Measurements from ENCODE around the gene HOMER2.
"Not testable (repeated sequence)": the region's sequence is repeated elsewhere in the genome, so short reads cannot be mapped to it uniquely, and the experiment has no call there.

Gene HOMER2

GRCh38 chr15:82952158-82953081 is at the start of gene HOMER2:
Gene HOMER2 (minus strand): TSS chr15:82952720. CDS start chr15:82952535, 185 bp downstream.
- DNase-seq = peak; percentile 84

- not testable (repeated sequence) for DNase-seq
Observed at GRCh38 chr15:83000672-83001031, 48.1 kb upstream of the HOMER2 start.

GRCh38 chr15:82999905-83000671 is 47.6 kb upstream of the HOMER2 start:
- peak; percentile 74 for DNase-seq

DNA sequence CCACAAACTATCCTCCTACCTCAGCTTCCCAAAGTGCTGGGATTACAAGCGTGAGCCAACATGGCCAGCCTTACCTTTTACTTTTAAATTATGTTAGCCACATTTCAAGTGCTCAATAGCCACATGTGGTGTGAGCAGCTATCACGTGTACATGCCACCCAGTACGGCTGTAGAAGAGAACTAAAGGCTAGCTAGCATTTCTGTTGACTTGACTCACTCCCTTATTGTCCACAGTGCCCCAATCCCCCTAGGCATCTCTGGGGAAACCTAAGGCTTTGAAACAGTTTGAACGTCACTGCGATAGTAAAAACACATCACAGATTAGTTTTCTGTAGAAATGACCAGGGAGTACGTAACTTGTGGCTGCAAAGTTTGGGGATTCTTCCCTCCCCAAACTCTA is 46.9 kb upstream of the HOMER2 start:
- peak; percentile 8 for DNase-seq

DNA sequence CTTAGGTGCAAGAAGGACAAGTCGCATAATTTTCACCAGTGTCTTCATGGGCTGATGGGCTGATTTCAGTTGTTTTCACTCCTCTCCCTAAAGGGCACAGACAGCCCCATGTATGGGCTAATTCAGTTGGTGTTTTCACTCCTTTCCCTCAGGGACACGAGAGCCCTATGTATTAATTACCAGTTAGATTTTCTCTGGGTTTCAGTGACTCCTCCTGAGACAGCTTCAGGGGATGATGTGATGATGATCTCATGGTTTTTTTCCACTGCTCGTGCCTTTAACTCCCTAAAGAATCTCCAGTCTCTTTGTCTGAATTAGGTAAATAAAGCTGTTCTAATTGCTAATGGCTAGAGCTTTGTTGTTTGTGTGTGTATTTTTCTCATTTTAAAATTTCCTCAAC is 43.4 kb upstream of the HOMER2 start:
- peak; percentile 73 for DNase-seq

GRCh38 chr15:82995076-82995475 is 42.6 kb upstream of the HOMER2 start:
- DNase-seq = no peak

- DNase-seq = no peak
Observed at GRCh38 chr15:82993144-82993543, 40.6 kb upstream of the HOMER2 start.

- no peak for DNase-seq
Observed at GRCh38 chr15:82992436-82992998, 40.0 kb upstream of the HOMER2 start.

DNA sequence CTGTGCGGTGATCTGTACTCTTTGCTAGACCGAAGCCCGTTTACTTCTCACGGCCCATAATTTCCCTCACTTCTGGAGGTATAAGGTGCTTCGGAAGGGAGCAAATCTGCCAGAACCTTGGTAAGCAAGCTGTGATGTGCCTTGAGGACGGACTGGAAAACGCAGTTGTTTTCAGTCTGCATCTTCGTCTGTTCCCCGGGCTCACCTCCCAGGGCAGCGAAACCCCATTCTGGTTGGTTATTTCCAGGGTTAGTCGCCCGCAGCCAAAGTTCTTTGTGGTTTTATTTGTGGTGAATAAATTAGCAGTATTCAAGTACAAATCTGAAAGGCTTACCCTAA is 33.9 kb upstream of the HOMER2 start:
- peak; percentile 46 for DNase-seq

DNA sequence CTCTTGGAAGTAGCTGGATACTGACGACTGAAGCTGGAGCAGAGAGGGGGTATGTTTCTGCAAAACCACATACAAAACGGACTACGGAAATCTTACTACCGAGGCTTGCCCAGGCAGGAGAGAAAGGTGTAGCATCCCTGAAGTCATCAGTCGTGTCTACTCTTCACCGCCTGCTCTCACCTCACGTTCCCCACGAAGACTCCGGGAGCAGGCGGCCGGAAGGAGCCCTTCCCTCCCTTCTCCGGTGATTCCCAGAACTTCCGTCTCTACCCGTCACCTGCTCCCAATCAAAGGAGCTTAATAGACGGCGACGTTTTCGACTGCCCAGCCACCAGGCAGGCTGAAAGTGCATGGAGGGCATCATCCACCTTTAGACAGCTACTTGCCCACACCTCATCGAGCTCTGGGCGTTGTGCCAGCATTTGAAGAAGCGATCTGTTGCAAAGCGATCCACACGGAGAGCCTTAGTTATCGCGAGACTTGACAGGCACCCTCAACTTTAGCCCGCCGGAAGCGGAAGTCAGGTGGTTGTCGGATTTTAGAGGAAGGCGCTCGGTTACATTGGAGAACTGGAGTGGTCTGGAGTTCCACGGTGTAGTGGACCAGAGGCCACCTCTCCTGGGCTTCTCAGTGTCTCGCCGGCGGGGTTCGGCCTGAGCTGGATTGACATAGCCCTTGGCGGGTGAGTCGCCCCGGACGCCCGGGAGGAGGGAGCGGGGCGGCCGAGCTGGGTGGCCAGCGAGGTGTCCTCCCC is 33.3 kb upstream of the HOMER2 start, which contains the start of gene RAMAC:
Gene RAMAC (plus strand): TSS at position 523 of the 754 bp plus-strand sequence. CDS start 2,809 bp downstream, outside the sequence.
- peak; percentile 95 for DNase-seq

DNA sequence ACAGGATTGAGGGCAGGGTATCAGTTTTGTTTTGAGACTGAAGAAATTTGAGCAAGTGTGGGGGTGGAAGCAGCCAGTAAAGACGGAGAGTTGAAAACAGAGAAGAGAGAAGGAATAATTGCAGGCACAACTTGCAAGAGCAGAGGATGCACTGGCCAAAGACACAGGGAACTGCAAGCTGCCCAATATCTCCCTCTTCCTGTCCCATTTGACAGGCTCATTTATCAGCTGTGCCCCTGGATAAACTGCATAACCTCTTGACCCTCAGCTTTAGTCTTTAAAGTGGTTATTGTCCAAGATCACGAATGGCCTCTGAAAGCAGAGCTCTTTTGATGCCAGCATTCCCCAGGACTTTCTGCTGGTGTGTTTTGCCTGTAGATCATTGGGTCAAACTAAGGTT is 28.5 kb upstream of the HOMER2 start:
- no peak for DNase-seq

DNA sequence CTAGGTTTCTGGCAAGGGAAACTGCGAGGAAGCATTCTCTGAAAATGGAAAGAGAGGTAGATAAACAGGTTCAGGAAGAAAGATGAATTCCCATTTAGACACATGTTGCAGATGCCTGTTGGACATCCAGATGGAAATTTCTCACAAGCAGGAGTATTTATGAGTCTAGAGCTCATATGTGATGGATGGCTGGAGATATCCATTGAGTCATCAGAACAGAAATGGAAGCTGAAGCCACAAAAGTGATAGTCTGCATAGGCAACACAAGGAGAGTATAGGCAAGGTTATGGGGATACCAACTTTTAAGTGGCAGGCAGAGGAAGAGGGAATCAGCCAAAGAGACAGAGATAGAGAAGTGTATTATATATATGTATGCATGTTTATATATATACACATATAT is 27.2 kb upstream of the HOMER2 start:
- DNase-seq = no peak

GRCh38 chr15:82978438-82978837 is 25.9 kb upstream of the HOMER2 start:
- no peak for DNase-seq

DNA sequence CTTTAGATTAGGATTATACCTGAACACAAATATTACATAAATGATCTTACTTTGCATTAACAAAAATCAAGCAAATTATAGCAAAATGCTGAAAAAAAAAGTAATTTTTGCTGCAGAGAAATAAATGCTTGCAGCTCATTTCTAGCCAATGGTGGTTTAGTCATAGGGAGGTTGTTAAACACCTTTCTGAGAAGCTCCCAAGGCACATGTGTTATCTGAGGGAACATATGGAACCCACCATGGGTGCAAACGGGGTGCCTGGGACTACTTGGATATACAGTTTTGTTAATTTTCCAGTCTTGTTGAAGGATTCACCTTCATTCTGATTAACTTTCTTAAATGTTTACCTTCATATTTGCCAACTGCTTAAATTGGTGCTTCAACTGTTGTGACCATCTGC is 24.6 kb upstream of the HOMER2 start:
- no peak for DNase-seq

DNA sequence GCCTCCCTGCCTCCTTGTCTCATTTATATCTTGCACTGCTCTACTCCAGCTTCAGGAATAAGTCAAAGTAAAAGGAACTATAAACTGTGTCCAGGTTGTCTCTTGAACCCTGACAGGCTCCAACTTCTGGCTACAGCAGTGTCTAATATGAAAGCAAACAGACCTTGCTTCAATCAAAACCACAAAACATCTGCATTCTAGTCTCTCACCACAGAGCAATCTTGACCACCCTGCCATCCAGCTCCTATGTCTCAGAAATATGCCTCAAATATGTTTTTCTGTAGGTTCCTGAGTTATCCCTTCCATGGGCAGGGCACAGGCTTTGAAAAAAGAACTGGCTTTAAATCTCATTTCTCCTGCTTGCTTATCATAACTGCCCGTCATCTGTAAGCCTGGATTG is 20.5 kb upstream of the HOMER2 start:
- no peak for DNase-seq

- DNase-seq = no peak
Observed at GRCh38 chr15:82971218-82971984, 18.9 kb upstream of the HOMER2 start.

DNA sequence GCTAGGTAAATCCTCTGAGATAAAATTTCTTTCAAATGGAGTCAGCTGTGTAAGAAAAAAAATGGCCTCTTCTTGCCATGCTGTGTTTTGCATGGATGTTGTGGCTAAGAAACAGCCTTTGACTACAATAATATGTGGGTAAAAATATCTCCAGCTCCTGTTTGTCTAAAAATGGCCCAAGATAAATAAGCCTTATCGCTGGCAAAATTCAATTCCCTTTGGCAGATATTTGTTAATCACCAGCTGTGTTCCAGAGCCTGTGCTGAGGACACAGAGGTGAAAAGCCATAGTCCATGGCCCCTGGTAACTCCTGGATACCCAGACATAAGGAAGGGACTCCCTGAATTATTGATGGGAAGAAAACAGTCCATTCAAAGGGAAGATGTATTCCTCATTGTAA is 18.2 kb upstream of the HOMER2 start:
- no peak for DNase-seq

GRCh38 chr15:82970078-82970686 is 17.7 kb upstream of the HOMER2 start:
- no peak for DNase-seq

DNA sequence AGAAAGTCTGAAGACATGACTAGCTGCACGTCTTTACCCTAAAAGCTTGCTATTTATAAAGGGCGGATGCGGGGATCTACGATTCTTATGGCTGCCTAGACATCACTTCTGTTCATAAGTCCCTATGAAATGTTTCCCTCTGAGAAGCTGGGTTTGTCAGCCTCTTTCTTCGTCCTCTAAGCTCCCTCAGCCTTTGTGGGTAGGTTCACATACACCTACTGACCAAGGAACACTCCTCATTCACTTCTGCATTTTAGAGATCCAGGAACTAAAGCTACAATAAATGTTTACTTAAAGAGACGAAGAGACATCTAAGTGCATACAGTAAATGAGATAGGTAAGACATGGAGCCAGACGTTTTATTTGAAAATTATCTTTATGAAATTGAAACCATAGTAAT is 16.8 kb upstream of the HOMER2 start:
- no peak for DNase-seq

- DNase-seq = no peak
Observed at GRCh38 chr15:82968066-82968465, 15.5 kb upstream of the HOMER2 start.

GRCh38 chr15:82966671-82967071 is 14.2 kb upstream of the HOMER2 start:
- DNase-seq = no peak

DNA sequence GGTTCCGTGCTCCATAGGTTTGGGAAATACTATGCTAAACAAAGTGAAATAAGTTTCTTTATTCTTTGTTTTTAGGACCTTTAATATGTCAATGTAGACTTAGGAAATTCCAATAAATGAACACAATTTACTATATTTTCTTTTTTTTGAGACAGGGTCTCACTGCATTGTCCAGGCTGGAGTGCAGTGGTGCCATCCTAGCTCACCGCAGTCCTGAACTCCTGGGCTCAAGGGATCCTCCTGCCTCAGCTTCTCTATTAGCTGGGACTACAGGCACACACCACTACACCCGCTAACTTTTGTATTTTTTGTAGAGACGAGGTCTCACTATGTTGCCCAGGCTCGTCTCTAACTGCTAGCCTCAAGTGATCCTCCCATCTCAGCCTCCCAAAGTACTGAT is 12.4 kb upstream of the HOMER2 start:
- DNase-seq = no peak
